Nephron progenitor cell (in vitro differentiated cells): ENCODE measurements around the gene NUP153.

Experiments
- DNase-seq: peaks from one replicate; pipeline ENCODE4 v3.0.0; 2021
- H3K27ac Mint-ChIP-seq: 2 replicates; pipeline ENCODE4 v1.8.0; 2021; ENCODE audit warnings: mild to moderate bottlenecking, moderate library complexity, mixed read lengths
- H3K27me3 Mint-ChIP-seq: 2 replicates; pipeline ENCODE4 v1.8.0; 2021; ENCODE audit warnings: mild to moderate bottlenecking, low read depth, mixed read lengths; ENCODE audit not compliant: poor library complexity
- H3K36me3 Mint-ChIP-seq: 2 replicates; pipeline ENCODE4 v1.8.0; 2021; ENCODE audit warnings: low read depth, mixed read lengths
- H3K4me1 Mint-ChIP-seq: 2 replicates; pipeline ENCODE4 v1.8.0; 2021; ENCODE audit warnings: mixed read lengths
- H3K4me3 Mint-ChIP-seq: 2 replicates; pipeline ENCODE4 v1.8.0; 2021; ENCODE audit warnings: mild to moderate bottlenecking, moderate library complexity, mixed read lengths
- H3K9me3 Mint-ChIP-seq: 2 replicates; pipeline ENCODE4 v1.8.0; 2021; ENCODE audit warnings: mild to moderate bottlenecking, moderate library complexity, mixed read lengths
- TF ChIP-seq, protein P1 (sequence below): fragments of 200-600 bp; sonication (generic); IDR thresholded peaks from 2 replicates; pipeline ENCODE4 v1.5.0; 2021; ENCODE audit warnings: antibody characterized with exemption

NUP153 gene

DNA sequence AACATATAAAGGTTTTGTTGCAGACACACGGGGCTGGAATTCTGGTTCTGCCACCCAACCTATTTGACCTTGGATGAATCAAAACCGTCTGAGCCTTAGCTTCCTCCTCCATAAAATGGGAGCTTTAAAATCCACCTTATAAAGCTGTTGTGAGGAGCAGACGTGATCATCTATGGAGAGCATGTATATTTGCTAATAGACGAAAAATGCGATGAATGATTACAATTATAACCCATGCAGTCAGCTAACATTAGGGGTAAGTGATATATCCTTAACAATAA, 586 bp upstream of the NUP153 start:
- DNase-seq: no peak
- Mint-ChIP-seq H3K4me3 (peak overlapping the region; percentile 98), H3K9me3 (no peaks in the 10 kb centered on the region), H3K4me1 (peaks cover 18% of the 10 kb centered on the region), H3K36me3 (peaks cover 5% of the 10 kb centered on the region), H3K27me3 (peaks cover 2% of the 10 kb centered on the region), H3K27ac (no peak overlapping the region)
- TF ChIP-seq, protein P1, sequence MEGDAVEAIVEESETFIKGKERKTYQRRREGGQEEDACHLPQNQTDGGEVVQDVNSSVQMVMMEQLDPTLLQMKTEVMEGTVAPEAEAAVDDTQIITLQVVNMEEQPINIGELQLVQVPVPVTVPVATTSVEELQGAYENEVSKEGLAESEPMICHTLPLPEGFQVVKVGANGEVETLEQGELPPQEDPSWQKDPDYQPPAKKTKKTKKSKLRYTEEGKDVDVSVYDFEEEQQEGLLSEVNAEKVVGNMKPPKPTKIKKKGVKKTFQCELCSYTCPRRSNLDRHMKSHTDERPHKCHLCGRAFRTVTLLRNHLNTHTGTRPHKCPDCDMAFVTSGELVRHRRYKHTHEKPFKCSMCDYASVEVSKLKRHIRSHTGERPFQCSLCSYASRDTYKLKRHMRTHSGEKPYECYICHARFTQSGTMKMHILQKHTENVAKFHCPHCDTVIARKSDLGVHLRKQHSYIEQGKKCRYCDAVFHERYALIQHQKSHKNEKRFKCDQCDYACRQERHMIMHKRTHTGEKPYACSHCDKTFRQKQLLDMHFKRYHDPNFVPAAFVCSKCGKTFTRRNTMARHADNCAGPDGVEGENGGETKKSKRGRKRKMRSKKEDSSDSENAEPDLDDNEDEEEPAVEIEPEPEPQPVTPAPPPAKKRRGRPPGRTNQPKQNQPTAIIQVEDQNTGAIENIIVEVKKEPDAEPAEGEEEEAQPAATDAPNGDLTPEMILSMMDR: no peak

DNA sequence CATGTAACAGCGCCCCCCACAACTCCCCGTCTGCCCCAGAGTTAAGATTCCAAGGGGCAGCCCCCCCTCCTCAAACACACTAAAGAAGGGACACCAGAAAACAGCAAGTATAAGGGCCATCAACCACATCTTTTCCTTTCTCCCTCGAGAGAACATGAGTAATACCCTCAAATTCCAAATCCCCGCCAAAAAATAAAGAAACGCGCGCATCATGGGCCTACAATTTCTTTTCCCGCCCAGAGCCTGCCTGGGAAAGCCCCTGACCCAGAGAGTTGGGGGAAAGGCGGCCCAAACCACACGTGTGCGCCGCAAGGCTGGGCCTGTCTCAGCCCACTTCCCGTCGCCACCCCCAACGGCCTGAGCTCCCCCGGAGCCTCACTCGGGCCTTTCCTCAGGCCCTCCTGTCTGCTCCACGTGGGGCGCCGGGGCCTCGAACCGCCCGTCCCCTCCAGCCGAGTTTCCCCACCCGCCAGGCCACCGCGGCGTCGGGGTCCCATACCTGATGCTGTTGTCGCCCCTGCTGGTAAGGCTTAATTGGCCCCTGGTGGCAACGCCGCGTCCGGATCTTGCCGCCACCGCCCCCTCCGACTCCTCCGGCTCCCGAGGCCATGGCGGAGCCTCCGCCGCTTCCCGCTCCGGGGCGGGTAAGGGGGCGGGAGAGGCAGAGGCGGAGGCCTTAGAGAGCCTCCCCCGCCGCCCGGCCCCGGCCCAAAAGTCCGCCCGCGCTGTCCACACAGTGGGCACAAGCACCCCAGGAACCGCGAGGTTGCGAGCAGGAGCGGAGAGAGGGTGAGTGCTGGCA, 746 bp downstream of the NUP153 start:
- Mint-ChIP-seq H3K36me3 (peaks cover 10% of the 10 kb centered on the region), H3K4me3 (peak overlapping the region; percentile 98), H3K27ac (peak overlapping the region; percentile 99), H3K9me3 (no peaks in the 10 kb centered on the region), H3K27me3 (peaks cover 2% of the 10 kb centered on the region), H3K4me1 (peaks cover 18% of the 10 kb centered on the region)
- DNase-seq: peak; percentile 68
- TF ChIP-seq, protein P1: no peak

DNA sequence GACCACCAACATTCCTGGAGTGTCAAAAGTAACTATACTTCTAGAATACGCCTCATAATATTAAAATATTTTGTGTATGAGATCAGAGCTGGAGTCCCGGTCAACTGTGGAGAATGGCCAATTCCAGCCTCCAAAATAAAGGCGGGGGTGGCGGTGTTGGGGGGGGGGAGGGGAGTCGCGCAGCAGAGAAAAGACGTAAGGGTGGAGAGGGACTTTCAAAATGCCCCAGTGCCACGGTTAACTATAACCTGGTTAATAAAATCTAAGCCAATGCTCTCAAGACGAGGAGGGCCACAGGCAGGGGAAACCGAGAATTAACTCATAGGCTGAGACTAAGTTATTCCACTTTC, 1.3 kb downstream of the NUP153 start:
- Mint-ChIP-seq H3K27ac (peak overlapping the region; percentile 99), H3K4me3 (peak overlapping the region; percentile 98), H3K9me3 (peaks cover under 1% of the 10 kb centered on the region), H3K4me1 (peaks cover 18% of the 10 kb centered on the region), H3K36me3 (peaks cover 16% of the 10 kb centered on the region), H3K27me3 (peaks cover 2% of the 10 kb centered on the region)
- DNase-seq: peak; percentile 15
- TF ChIP-seq, protein P1: no peak

DNA sequence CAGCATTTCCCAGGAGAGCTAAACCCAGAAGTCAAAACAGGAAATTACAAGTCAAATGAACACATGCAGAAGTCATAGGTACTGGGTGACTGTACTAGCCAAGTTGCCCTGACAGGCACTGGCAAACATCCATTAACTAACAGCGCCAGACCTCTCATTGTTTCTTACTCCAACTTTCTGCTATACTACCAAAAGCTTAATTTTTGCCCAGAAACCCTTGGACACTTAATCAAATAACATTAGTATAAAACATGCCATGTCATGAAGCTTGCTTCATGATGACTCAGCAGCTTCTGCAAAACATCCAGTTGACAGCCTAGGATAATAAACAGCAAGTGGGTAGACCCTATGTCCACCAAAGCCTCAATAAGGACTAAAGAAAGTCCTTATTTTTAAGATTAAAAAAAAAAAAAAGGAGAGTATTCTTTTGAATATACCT, 3.5 kb downstream of the NUP153 start:
- H3K27me3 Mint-ChIP-seq: peaks cover under 1% of the 10 kb centered on the region
- H3K27ac Mint-ChIP-seq: no peak overlapping the region
- H3K4me3 Mint-ChIP-seq: no peak overlapping the region
- no peak for DNase-seq
- peaks cover 18% of the 10 kb centered on the region for H3K4me1 Mint-ChIP-seq
- H3K36me3 Mint-ChIP-seq: peaks cover 35% of the 10 kb centered on the region
- H3K9me3 Mint-ChIP-seq: peaks cover 3% of the 10 kb centered on the region
- TF ChIP-seq, protein P1: no peak

DNA sequence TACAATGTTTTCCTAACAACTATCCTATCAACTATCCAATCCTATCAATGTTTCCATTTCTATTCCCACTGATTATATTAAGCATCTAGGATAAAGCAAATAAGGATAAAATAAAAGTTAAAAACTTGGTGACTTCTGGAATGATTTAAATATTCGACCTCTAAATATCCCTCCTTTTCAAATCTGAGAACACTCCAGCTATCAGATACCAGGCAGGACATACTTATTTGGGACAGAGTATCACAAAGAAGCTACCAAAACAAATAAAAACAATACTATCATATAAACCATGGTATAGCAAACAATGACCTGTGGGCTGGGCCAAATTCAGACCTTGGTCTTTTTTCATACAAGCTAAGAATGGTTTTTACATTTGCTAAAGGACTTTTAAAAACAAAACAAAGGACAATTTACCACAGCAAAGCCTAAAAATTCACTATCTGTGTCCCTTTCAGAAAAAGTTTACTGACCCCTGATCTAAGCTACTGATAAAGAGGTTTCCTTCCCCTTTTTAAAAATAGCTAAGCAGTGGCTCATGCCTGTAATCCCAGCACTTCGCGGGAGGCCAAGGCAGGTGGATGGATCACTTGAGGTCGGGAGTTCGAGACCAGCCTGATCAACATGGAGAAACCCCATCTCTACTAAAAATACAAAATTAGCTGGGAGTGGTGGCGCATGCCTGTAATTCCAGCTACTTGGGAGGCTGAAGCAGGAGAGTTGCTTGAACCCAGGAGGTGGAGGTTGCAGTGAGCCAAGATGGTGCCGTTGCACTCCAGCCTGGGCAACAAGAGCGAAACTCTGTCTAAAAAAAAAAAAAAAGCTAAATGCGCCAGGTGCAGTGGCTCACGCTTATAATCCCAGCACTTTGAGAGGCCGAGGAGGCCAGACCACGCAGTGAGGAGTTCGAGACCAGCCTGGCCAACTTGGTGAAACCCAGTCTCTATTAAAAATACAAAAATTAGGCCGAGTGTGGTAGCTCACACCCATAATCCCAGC, 6.0 kb downstream of the NUP153 start:
- Mint-ChIP-seq H3K36me3 (peaks cover 57% of the 10 kb centered on the region), H3K9me3 (peaks cover 15% of the 10 kb centered on the region), H3K4me1 (peaks cover 9% of the 10 kb centered on the region), H3K27ac (peak overlapping the region; percentile 34), H3K4me3 (no peak overlapping the region), H3K27me3 (no peaks in the 10 kb centered on the region)
- TF ChIP-seq, protein P1: no peak
- DNase-seq: no peak
